HFFc6 (cell line): ENCODE measurements around the gene CPN2. TPM values are rescaled to one million over a fixed set of nuclear protein-coding genes. Genes with fewer than 3 reads are reported as not detected.

Experiments
- DNase-seq: peaks from one replicate; pipeline ENCODE4 v3.0.0-alpha.2; 2018
- H3K27ac Mint-ChIP-seq: 2 replicates; pipeline ENCODE4 v1.8.0; 2020; ENCODE audit warnings: mild to moderate bottlenecking, mixed read lengths
- H3K27me3 Mint-ChIP-seq: 2 replicates; pipeline ENCODE4 v1.8.0; 2021; ENCODE audit warnings: mild to moderate bottlenecking, moderate library complexity, mixed read lengths; ENCODE audit not compliant: insufficient read depth
- H3K36me3 Mint-ChIP-seq: 2 replicates; pipeline ENCODE4 v1.8.0; 2021; ENCODE audit warnings: low read depth, mixed read lengths
- H3K4me1 Mint-ChIP-seq: 2 replicates; pipeline ENCODE4 v1.8.0; 2020; ENCODE audit warnings: low read depth, mixed read lengths
- H3K4me3 Mint-ChIP-seq: 2 replicates; pipeline ENCODE4 v1.8.0; 2020; ENCODE audit warnings: mild to moderate bottlenecking, moderate library complexity, mixed read lengths
- H3K9me3 Mint-ChIP-seq: 2 replicates; pipeline ENCODE4 v1.8.0; 2020; ENCODE audit warnings: mild to moderate bottlenecking, mixed read lengths
- total RNA-seq, 6 experiments: library from RNA; stranded (reverse); fragmentation: NEBNext Ultra II Directional; extraction: Animal tissue kit (Norgen Biotek cat#: 25700); gene quantifications; 2 replicates in 1 of 6; 3 replicates in 5 of 6; pipeline ENCODE4 v1.2.3, GENCODE V29; 2021
- TF ChIP-seq, protein P1 (sequence below): fragments of 200-600 bp; sonication (generic); IDR thresholded peaks from 2 replicates; pipeline ENCODE4 v1.5.0; 2021; ENCODE audit warnings: antibody characterized with exemption, mild to moderate bottlenecking

The CPN2 gene
- total RNA-seq, 6 experiments from 2014 or later: 0.24 to 0.56 (median 0.35) TPM

DNA sequence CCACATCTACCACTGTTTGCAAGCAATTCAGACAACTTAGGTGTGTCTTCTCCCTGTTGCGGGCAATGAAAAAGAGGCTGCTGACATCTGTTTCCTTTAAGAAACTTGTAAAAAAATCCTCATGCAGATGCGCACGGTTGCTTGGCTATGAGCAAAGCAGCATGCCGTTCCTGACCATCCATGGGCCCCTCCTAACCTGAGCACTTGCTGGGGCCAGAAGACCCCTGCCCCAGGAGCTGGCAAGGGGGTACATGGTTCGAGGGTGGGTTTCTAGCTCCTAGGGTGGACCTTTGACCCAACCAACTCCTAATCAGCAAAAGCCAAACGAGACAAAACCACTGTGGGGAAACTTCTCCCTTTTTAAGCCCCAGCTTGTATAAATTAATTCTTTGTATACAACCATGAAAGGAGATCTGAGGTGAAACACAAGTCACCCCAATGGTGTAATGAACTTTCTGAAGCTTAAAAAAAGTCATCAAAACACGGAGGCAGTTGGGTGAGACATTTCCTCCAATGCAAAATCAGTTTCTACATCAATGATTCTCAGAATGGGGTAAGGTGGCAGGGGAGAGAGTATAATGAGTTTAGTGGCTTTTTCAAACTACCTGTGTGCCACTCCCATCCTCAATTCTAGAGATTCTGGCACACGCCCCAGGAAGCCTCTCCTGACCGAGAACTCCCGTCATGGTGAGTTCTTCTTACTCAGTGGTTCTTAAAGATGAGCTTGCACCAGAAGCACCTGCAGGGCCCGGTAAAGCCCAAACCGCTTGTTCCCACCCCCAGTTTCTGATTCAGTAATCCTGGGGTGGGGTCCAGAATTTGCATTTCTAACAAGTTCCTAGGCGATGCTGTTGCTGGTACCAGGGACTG lies 44.1 kb downstream of the CPN2 start:
- H3K27me3 Mint-ChIP-seq: peaks cover 17% of the 10 kb centered on the region
- DNase-seq: no peak
- no peaks in the 10 kb centered on the region for H3K36me3 Mint-ChIP-seq
- H3K27ac Mint-ChIP-seq: no peak overlapping the region
- no peak overlapping the region for H3K4me3 Mint-ChIP-seq
- H3K9me3 Mint-ChIP-seq: no peaks in the 10 kb centered on the region
- no peaks in the 10 kb centered on the region; the same call in 1 of the 2 replicates for H3K4me1 Mint-ChIP-seq
- TF ChIP-seq, protein P1, sequence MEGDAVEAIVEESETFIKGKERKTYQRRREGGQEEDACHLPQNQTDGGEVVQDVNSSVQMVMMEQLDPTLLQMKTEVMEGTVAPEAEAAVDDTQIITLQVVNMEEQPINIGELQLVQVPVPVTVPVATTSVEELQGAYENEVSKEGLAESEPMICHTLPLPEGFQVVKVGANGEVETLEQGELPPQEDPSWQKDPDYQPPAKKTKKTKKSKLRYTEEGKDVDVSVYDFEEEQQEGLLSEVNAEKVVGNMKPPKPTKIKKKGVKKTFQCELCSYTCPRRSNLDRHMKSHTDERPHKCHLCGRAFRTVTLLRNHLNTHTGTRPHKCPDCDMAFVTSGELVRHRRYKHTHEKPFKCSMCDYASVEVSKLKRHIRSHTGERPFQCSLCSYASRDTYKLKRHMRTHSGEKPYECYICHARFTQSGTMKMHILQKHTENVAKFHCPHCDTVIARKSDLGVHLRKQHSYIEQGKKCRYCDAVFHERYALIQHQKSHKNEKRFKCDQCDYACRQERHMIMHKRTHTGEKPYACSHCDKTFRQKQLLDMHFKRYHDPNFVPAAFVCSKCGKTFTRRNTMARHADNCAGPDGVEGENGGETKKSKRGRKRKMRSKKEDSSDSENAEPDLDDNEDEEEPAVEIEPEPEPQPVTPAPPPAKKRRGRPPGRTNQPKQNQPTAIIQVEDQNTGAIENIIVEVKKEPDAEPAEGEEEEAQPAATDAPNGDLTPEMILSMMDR: no peak

DNA sequence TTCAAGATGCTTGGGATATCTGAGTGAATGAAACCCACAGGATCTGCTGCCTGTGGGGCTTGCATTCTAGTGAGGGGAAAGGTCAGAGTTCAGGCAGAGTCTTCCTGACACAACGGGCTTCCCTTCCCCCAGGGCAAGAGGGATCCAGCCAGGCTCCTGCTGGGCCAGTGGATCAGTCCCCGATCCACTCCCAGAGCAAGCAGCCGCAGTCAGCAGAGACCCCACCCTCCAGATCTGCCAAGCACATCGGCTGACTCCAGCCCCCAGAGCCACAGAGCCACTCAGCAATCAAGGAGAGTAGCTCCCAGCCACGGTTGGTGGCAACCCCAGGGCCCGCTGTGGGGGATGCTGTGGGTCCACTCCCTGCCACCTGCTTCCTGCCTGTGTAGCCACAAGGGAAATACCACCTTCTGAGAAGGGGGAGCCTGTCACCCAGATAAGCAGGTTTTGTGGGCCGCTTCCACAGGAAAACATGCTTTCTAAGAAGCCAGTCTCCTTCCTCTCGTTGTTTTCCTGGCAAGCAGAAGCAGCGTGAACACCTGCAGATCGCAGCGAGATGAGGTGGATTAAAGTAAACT lies 44.9 kb downstream of the CPN2 start:
- H3K27me3 Mint-ChIP-seq: peaks cover 17% of the 10 kb centered on the region

DNA sequence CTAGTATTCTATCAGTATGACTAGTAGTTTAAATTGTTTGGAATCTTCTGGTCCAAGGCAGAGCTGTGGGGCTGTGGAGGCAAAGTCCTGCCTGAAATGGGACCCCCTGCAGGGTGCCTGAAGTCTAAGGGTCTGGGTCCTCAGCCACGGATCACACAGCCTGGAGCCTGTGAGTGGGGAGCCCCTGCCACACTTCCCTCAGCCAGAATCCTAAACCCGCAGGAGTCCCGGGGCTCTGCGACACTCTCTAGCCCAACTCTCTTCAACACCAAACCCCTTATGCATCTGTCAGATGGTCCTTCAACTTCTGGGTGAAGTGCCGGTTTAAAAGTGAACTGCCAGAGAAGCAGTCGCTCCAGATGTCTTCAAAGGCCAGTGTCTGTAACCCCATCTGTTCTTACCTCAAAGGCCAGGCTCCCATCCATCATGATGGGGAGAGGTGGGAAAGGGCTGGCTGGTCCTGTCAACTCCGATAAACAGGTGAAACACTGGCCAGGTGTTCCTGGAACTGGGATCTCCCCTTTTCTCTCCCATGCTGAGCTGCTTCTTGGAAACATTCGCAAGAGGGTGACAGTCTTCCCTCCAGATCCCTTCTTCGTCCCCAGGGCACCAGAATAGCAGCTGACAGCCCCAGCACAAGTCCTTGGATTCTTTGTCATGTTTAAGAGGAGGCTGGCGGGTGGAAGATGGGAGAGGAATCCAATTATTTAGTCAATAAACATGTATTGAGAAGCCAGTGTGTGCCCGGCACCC lies 45.6 kb downstream of the CPN2 start:
- Mint-ChIP-seq H3K36me3 (no peaks in the 10 kb centered on the region), H3K9me3 (no peaks in the 10 kb centered on the region), H3K4me3 (no peak overlapping the region), H3K27me3 (peaks cover 12% of the 10 kb centered on the region), H3K27ac (no peak overlapping the region), H3K4me1 (no peaks in the 10 kb centered on the region; the same call in 1 of the 2 replicates)
- DNase-seq: no peak
- TF ChIP-seq, protein P1: no peak

More for the DNA sequence above, 44.9 kb downstream of the CPN2 start:
- TF ChIP-seq, protein P1: no peak
- Mint-ChIP-seq H3K4me3 (no peak overlapping the region), H3K36me3 (no peaks in the 10 kb centered on the region), H3K27ac (no peak overlapping the region), H3K4me1 (no peaks in the 10 kb centered on the region; the same call in 1 of the 2 replicates), H3K9me3 (no peaks in the 10 kb centered on the region)
- DNase-seq: no peak

DNA sequence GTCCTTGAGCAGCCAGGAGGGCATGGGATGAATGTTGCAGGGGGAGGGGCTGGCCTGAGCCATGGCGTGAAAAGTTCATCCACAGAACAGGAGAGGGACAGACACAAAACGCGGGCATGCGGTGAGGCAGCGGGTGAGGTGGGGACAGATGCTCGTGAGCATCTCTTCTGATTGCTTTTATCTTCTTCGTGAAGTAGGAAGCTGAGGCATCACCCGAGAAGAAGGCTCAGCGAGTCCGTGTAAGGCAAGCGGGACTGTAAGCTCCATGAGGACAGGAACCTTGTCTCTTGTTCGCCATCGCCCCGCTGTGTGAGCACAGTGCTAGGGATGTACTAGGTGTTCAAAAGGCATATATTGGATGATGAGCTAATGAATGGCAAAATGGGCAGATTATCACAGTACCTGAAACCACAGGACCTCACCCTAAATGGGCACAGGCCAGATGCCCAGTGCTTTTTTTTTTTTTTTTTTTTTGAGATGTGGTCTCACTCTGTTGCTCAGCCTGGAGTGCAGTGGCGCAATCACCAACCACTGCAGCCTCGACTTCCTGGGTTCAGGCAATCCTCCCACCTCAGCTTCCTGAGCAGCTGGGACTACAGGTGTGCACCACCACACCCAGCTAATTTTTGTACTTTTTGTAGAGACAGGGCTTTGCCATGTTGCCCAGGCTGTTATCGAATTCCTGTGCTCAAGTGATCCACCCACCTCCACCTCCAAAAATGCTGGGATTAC lies 46.8 kb downstream of the CPN2 start:
- Mint-ChIP-seq H3K27ac (no peak overlapping the region), H3K4me1 (no peaks in the 10 kb centered on the region; the same call in 1 of the 2 replicates), H3K36me3 (no peaks in the 10 kb centered on the region), H3K9me3 (no peaks in the 10 kb centered on the region), H3K27me3 (peaks cover 12% of the 10 kb centered on the region), H3K4me3 (no peak overlapping the region)
- no peak for DNase-seq
- TF ChIP-seq, protein P1: no peak

DNA sequence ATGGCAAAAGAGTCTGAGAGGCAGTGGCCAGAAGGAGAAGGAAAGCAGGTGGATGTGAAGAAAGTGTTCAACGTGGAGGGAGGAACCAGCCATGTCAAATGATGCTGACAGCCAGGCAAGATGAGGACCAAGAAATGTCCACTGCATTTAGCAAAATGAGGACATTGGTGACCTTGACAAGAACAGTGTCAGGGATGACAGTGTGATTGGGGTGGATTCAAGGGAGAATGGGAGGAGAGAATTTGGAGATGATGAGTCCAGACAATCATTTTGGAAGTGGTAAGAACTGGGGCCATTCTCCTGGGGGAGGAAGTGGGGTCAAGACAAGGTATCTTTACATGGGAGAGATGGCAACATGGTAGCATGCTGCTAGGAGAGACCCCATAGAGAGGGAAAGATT lies 47.4 kb downstream of the CPN2 start:
- TF ChIP-seq, protein P1: no peak
- Mint-ChIP-seq H3K4me1 (no peaks in the 10 kb centered on the region; the same call in 1 of the 2 replicates), H3K9me3 (no peaks in the 10 kb centered on the region), H3K27me3 (peaks cover 12% of the 10 kb centered on the region), H3K4me3 (no peak overlapping the region), H3K27ac (no peak overlapping the region), H3K36me3 (no peaks in the 10 kb centered on the region)
- no peak for DNase-seq
